B cell (primary cell): ENCODE results near the gene CELF2. TPM values are rescaled to one million over a fixed set of nuclear protein-coding genes. Genes with fewer than 3 reads are reported as not detected.

Experiments used
- ATAC-seq: fragments of 200-7000 bp; cut with Tn5 transposase; one replicate; pipeline ENCODE4 v1.10.0; 2021; ENCODE audit warnings: low read depth, mild to moderate bottlenecking, moderate number of reproducible peaks, moderate library complexity
- CTCF ChIA-PET: fragments of 350-600 bp; sonication (Branson Sonifier 250); formaldehyde crosslinking; loops from one replicate; lab custom pipeline; 2021; ENCODE audit warnings: antibody characterized with exemption, inconsistent platforms; lab: Charles Lee
- POLR2A ChIA-PET: fragments of 350-600 bp; sonication (Branson Sonifier 250); formaldehyde crosslinking; loops from one replicate; lab custom pipeline; 2021; ENCODE audit warnings: antibody characterized with exemption; lab: Charles Lee
- DNase-seq: peaks from one replicate; pipeline ENCODE4 v3.0.0; 2013
- H2AFZ ChIP-seq: 2 replicates; pipeline ENCODE4 v1.6.1; 2012; ENCODE audit warnings: mild to moderate bottlenecking, low read depth, low read length; ENCODE audit not compliant: insufficient read depth, poor library complexity, severe bottlenecking
- H3K27ac ChIP-seq, 2 donors: 1 replicate in 1 of 2; 2 replicates in 1 of 2; pipeline ENCODE4 v1.5.1; 2012 to 2013; ENCODE audit warnings: low read length in 2 of 2, mild to moderate bottlenecking in 2 of 2, moderate library complexity in 1 of 2
- H3K27me3 ChIP-seq, 4 experiments: fragments of 200-600 bp in 1 of 4; sonication (generic) in 1 of 4; replicated peaks in 1 of 4; 1 replicate in 2 of 4; 2 replicates in 2 of 4; pipeline versions ENCODE4 v1.6.1 to v1.7.0; 2013 to 2016; ENCODE audit warnings: low read length in 3 of 4, mild to moderate bottlenecking in 2 of 4, mixed read lengths in 1 of 4, moderate library complexity in 1 of 4; ENCODE audit not compliant: insufficient read depth in 4 of 4, control insufficient read depth in 3 of 4; ENCODE audit errors: control extremely low read depth in 1 of 4
- H3K36me3 ChIP-seq, 2 experiments: replicated peaks in 1 of 2; 1 replicate in 1 of 2; 2 replicates in 1 of 2; pipeline versions ENCODE4 v1.6.1 to v1.7.1; 2013; ENCODE audit warnings: low read length in 1 of 2; ENCODE audit not compliant: insufficient read depth in 2 of 2, control insufficient read depth in 1 of 2; ENCODE audit errors: control extremely low read depth in 1 of 2, extremely low read depth in 1 of 2
- H3K4me1 ChIP-seq, 2 donors: fragments of 200-600 bp in 1 of 2; sonication (generic) in 1 of 2; 1 replicate in 1 of 2; 2 replicates in 1 of 2; pipeline versions ENCODE4 v1.5.1 to v1.6.1; 2013 to 2017; ENCODE audit warnings: low read length in 2 of 2; ENCODE audit not compliant: control insufficient read depth in 2 of 2, insufficient read depth in 2 of 2
- H3K4me2 ChIP-seq: replicated peaks from 2 replicates; pipeline ENCODE3; 2012; ENCODE audit warnings: mild to moderate bottlenecking, low read depth, low read length; ENCODE audit not compliant: poor library complexity, severe bottlenecking
- H3K4me3 ChIP-seq, 5 experiments: fragments of 200-600 bp in 1 of 5; sonication (generic) in 1 of 5; 1 replicate in 3 of 5; 2 replicates in 2 of 5; pipeline versions ENCODE4 v1.5.1 to v1.7.0; 2011 to 2016; ENCODE audit warnings: low read length in 4 of 5, mild to moderate bottlenecking in 4 of 5, low read depth in 2 of 5, control low read depth in 1 of 5, moderate library complexity in 1 of 5; ENCODE audit not compliant: insufficient read depth in 1 of 5; ENCODE audit errors: control extremely low read depth in 1 of 5, extremely low read depth in 1 of 5
- H3K79me2 ChIP-seq: fragments of 200-600 bp; sonication (generic); one replicate; pipeline ENCODE4 v1.6.0; 2016; ENCODE audit warnings: low read length; ENCODE audit not compliant: control insufficient read depth, insufficient read depth
- H3K9ac ChIP-seq: fragments of 200-600 bp; sonication (generic); 2 replicates; pipeline ENCODE4 v1.6.1; 2017; ENCODE audit warnings: mild to moderate bottlenecking, low read length, moderate library complexity
- H3K9me3 ChIP-seq, 3 donors: one replicate each; pipeline versions ENCODE4 v1.6.1 to v1.7.1; 2013; ENCODE audit warnings: low read length in 2 of 3; ENCODE audit not compliant: control insufficient read depth in 2 of 3, insufficient read depth in 1 of 3; ENCODE audit errors: control extremely low read depth in 1 of 3
- H4K20me1 ChIP-seq: 2 replicates; pipeline ENCODE4 v1.6.0; 2012; ENCODE audit warnings: mild to moderate bottlenecking, low read length; ENCODE audit not compliant: insufficient read depth, control insufficient read depth, poor library complexity, severe bottlenecking
- H3K27ac Mint-ChIP-seq: one replicate; pipeline ENCODE4 v1.8.0; 2021; ENCODE audit warnings: mixed read lengths
- H3K27me3 Mint-ChIP-seq: one replicate; pipeline ENCODE4 v1.8.0; 2021; ENCODE audit warnings: mixed read lengths
- H3K4me1 Mint-ChIP-seq: one replicate; pipeline ENCODE4 v1.8.0; 2021; ENCODE audit warnings: mixed read lengths
- H3K4me3 Mint-ChIP-seq: one replicate; pipeline ENCODE4 v1.8.0; 2021; ENCODE audit warnings: mixed read lengths
- H3K9me3 Mint-ChIP-seq: one replicate; pipeline ENCODE4 v1.8.0; 2022; ENCODE audit warnings: mixed read lengths; ENCODE audit not compliant: insufficient read depth
- CTCF ChIP-seq: fragments of 200-600 bp; IDR thresholded peaks from one replicate; pipeline ENCODE4 v1.8.0; 2022; ENCODE audit warnings: antibody characterized with exemption, mild to moderate bottlenecking
- EZH2 ChIP-seq: IDR thresholded peaks from 2 replicates; pipeline ENCODE4 v1.6.1; 2012; ENCODE audit warnings: borderline replicate concordance, low read depth, mild to moderate bottlenecking, moderate library complexity, low read length; ENCODE audit not compliant: insufficient read depth, poor library complexity, severe bottlenecking
- WGBS: methylation state at CpG from one replicate; pipeline ENCODE4 v1.1.5; 2013; ENCODE audit warnings: missing lambda C conversion rate; ENCODE audit not compliant: insufficient coverage; 5-methylcytosine and 5-hydroxymethylcytosine counted together
- intact Hi-C: fragments of 100-400 bp; cut with micrococcal nuclease; formaldehyde crosslinking; loops from one replicate; pipeline ENCODE4 v1.10.0; 2022
- polyA plus RNA-seq: library from polyadenylated mRNA; depleted of rRNA; stranded (reverse); fragments of >200 nt; gene quantifications from 2 replicates; pipeline ENCODE4 v1.2.3, GENCODE V29; 2012
- total RNA-seq, 2 donors: library from RNA; stranded (reverse); fragments of 120-200 nt in 1 of 2; gene quantifications; 1 replicate in 1 of 2; 2 replicates in 1 of 2; pipeline versions ENCODE4 v1.2.3 to v1.2.4, GENCODE V29; 2013 to 2022

The CELF2 gene
- total and polyA plus RNA-seq, 2 donors (not counting 1 experiment from before 2014, with no cell fraction given) = 59.5 to 112 TPM

- ChIA-PET CTCF (interaction anchor here (0.9 to 8.3 kb wide), 3 partner anchors 19 to 95 kb away, joined by 6 to 139 read pairs (median 8); no protein-coding TSS in a partner anchor), POLR2A (no interaction called here)
- H3K27me3 ChIP-seq = no peaks in the 10 kb centered on the region
- DNase-seq (peak; percentile 74), ATAC-seq (peak; percentile 75)
- no peaks in the 10 kb centered on the region for H3K27me3 Mint-ChIP-seq
- peaks cover 45% of the 10 kb centered on the region for H3K79me2 ChIP-seq
- H2AFZ ChIP-seq = peak overlapping the region; percentile 58
- peak overlapping the region; percentile 93 for H3K27ac Mint-ChIP-seq
- H3K4me1 Mint-ChIP-seq = peaks cover 93% of the 10 kb centered on the region
- 6% methylated on average over 2 of the region's 9 CpGs for WGBS
- no peaks in the 10 kb centered on the region for H3K36me3 ChIP-seq
- H3K27ac ChIP-seq = peak overlapping the region; percentile 3 to 76
- intact Hi-C loops = loop anchor here (1.0 kb wide), 1 partner anchor 19 kb away; no protein-coding TSS in a partner anchor
- H3K9ac ChIP-seq = peak overlapping the region; percentile 33
- H3K9me3 Mint-ChIP-seq = no peaks in the 10 kb centered on the region
- peaks cover 88 to 91% of the 10 kb centered on the region in 2 donors for H3K4me1 ChIP-seq
- H3K9me3 ChIP-seq = no peaks in the 10 kb centered on the region
- H4K20me1 ChIP-seq = no peaks in the 10 kb centered on the region
- no peak for TF ChIP-seq EZH2
- peak; percentile 33 for TF ChIP-seq CTCF
- peak overlapping the region; percentile 73 for H3K4me3 Mint-ChIP-seq
- peak overlapping the region; percentile 60 for H3K4me2 ChIP-seq
- peak overlapping the region in 2 of 5 experiments; percentile 3 to 21 for H3K4me3 ChIP-seq
Measured at GRCh38 chr10:11147722-11148121, 130.1 kb downstream of the CELF2 start.
